OCI-LY1 (cell line): ENCODE results near the gene P4HB.
A peak's percentile ranks its signal among the peaks of the same experiment; 100 is the strongest.

Experiments used
- H2AFZ ChIP-seq: fragments of 200-600 bp; sonication (generic), shearing (Covaris generic); 2 replicates; pipeline ENCODE4 v1.6.0; 2014; ENCODE audit warnings: antibody characterized with exemption, mild to moderate bottlenecking, low read length
- H3F3A ChIP-seq: fragments of 200-600 bp; sonication (generic), shearing (Covaris generic); 2 replicates; pipeline ENCODE4 v1.6.0; 2014; ENCODE audit warnings: mild to moderate bottlenecking, antibody characterized with exemption, low read length, moderate library complexity; ENCODE audit not compliant: insufficient read depth
- H3K27ac ChIP-seq: fragments of 200-600 bp; sonication (generic); 2 replicates; pipeline ENCODE4 v1.5.1; 2014; ENCODE audit warnings: low read length, mixed run types, mild to moderate bottlenecking, low read depth; ENCODE audit not compliant: poor library complexity, severe bottlenecking
- H3K27me3 ChIP-seq: fragments of 200-600 bp; sonication (generic); 2 replicates; pipeline ENCODE4 v1.6.0; 2014; ENCODE audit warnings: antibody characterized with exemption, mild to moderate bottlenecking, low read length, moderate library complexity; ENCODE audit not compliant: insufficient read depth
- H3K36me3 ChIP-seq: fragments of 200-600 bp; sonication (generic); 2 replicates; pipeline ENCODE4 v1.6.1; 2014; ENCODE audit warnings: mild to moderate bottlenecking, antibody characterized with exemption, low read length, moderate library complexity, mixed read lengths; ENCODE audit not compliant: insufficient read depth
- H3K4me1 ChIP-seq: fragments of 200-600 bp; sonication (generic); 2 replicates; pipeline ENCODE4 v1.5.1; 2014; ENCODE audit warnings: mild to moderate bottlenecking, low read length, moderate library complexity; ENCODE audit not compliant: insufficient read depth, severe bottlenecking
- H3K4me2 ChIP-seq: fragments of 200-600 bp; sonication (generic), shearing (Covaris generic); 2 replicates; pipeline ENCODE4 v1.6.1; 2014; ENCODE audit warnings: low read length
- H3K4me3 ChIP-seq: fragments of 200-600 bp; sonication (generic); 2 replicates; pipeline ENCODE4 v1.5.1; 2014; ENCODE audit warnings: low read length, low read depth, mild to moderate bottlenecking, mixed read lengths; ENCODE audit not compliant: poor library complexity, severe bottlenecking
- H3K79me2 ChIP-seq: fragments of 200-600 bp; shearing (Covaris generic); 2 replicates; pipeline ENCODE4 v1.6.1; 2016; ENCODE audit warnings: mixed run types, low read length, mixed read lengths; ENCODE audit not compliant: insufficient read depth
- H3K9ac ChIP-seq: fragments of 200-600 bp; sonication (generic), shearing (Covaris generic); 2 replicates; pipeline ENCODE4 v1.6.1; 2014; ENCODE audit warnings: mild to moderate bottlenecking, low read length, mixed read lengths
- H3K9me2 ChIP-seq: fragments of 200-600 bp; sonication (generic), shearing (Covaris generic); 2 replicates; pipeline ENCODE4 v1.6.1; 2014; ENCODE audit warnings: low read depth, mild to moderate bottlenecking, low read length, mixed read lengths
- H3K9me3 ChIP-seq: fragments of 200-600 bp; shearing (Covaris generic); 2 replicates; pipeline ENCODE4 v1.6.1; 2014; ENCODE audit warnings: low read length, mixed read lengths
- H4K20me1 ChIP-seq: fragments of 200-600 bp; sonication (generic), shearing (Covaris generic); 2 replicates; pipeline ENCODE4 v1.6.0; 2016; ENCODE audit warnings: mild to moderate bottlenecking, low read length; ENCODE audit not compliant: insufficient read depth
- EZH2 ChIP-seq: fragments of 200-600 bp; sonication (generic), shearing (Covaris generic); IDR thresholded peaks from 2 replicates; pipeline ENCODE4 v1.8.0; 2017; ENCODE audit warnings: borderline replicate concordance, mixed run types, mild to moderate bottlenecking, antibody characterized with exemption, low read length, moderate library complexity, mixed read lengths
- TF ChIP-seq, protein P1 (sequence below): fragments of 200-600 bp; sonication (generic), shearing (Covaris generic); IDR thresholded peaks from 2 replicates; pipeline ENCODE4 v1.5.1; 2017; ENCODE audit warnings: mild to moderate bottlenecking, antibody characterized with exemption, low read length, moderate library complexity, mixed read lengths

Gene P4HB

DNA sequence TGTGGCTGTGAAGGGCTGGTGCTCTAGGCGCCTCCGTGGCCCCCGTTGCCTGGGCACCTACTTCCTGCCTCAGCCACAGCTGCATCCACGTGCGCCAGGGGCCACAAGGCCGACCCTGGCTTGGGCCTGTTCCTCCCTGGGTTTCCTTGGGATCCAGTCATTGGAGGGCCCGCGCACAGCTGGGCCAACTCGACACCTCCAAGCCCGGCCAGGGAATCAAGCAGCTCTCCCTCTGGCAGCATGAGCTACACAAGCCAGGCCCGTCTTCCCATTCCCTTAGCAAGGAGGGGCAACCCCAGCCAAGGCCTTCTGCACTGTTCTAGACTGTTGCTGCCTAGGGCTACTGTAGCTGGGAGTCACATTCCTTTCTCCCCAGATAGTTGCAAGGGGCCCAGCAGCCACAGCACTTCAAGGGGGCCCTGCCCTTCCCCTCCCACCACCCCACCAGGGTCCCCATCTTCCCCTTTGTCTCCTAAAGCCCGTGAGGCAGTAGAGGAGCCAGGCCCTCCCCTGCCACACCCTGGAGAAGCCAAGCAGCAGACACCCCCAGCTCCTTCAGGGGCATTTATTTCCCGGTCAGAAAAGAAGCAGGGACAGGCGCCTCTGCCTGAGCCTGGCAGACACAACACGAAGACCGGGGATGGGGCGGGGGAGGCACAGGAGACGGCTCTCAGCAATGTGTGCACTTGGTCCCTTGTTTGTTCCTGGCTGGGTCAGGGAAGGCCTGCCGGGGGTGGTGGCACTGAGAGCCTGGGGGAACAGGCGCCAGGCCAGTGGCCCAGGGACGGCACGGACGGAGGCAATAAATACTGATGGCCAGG is 7.0 kb upstream of the P4HB start:
- Histone ChIP-seq H3K27me3 (no peaks in the 10 kb centered on the region), H4K20me1 (no peaks in the 10 kb centered on the region), H3K36me3 (peaks cover 65% of the 10 kb centered on the region), H3K4me3 (no peak overlapping the region), H3K9me2 (no peaks in the 10 kb centered on the region), H2AFZ (no peak overlapping the region), H3K27ac (peak overlapping the region; percentile 81), H3K4me2 (peak overlapping the region; percentile 12; the same call in 1 of the 2 replicates), H3K79me2 (peaks cover 5% of the 10 kb centered on the region; the same call in 1 of the 2 replicates), H3K4me1 (peaks cover 69% of the 10 kb centered on the region), H3F3A (no peaks in the 10 kb centered on the region), H3K9ac (peak overlapping the region; percentile 31; the same call in 1 of the 2 replicates), H3K9me3 (no peaks in the 10 kb centered on the region)
- TF ChIP-seq, protein P1, sequence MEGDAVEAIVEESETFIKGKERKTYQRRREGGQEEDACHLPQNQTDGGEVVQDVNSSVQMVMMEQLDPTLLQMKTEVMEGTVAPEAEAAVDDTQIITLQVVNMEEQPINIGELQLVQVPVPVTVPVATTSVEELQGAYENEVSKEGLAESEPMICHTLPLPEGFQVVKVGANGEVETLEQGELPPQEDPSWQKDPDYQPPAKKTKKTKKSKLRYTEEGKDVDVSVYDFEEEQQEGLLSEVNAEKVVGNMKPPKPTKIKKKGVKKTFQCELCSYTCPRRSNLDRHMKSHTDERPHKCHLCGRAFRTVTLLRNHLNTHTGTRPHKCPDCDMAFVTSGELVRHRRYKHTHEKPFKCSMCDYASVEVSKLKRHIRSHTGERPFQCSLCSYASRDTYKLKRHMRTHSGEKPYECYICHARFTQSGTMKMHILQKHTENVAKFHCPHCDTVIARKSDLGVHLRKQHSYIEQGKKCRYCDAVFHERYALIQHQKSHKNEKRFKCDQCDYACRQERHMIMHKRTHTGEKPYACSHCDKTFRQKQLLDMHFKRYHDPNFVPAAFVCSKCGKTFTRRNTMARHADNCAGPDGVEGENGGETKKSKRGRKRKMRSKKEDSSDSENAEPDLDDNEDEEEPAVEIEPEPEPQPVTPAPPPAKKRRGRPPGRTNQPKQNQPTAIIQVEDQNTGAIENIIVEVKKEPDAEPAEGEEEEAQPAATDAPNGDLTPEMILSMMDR, result no peak
- no peak for TF ChIP-seq EZH2

DNA sequence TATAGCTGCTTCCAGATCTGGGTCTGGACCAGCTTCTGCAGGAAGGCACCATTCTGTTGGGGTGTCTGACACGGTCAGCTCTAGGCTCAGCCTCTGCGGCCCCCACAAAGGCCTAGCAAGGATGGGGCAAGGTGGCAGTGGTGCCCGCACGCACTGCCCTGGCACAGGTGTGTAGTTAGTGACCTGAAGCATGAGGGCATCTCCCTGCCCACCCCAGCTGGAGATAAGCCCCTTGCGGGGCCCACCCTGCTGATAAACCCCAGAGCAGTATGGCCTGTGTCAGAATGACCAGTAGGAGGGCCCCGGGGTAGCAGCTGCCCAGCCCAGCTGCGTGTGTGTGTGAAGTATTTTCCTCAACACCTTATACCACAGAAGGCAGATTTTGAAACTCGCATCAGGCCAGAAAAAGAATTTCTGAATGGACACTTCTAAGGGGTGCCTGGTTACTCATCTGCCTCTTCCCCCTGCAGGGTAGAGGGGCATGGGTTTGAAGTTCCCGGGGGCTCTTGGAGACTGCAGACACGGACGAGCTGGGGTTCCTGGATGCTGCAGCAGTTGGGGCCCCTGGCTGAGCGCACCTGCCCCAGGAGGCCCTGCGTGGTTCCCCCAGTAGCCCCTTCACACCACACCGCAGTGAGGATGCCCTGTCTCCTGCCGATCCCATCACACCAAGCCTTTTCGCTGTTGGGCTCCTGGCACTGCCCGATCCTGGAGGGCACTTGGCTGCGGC is 6.3 kb upstream of the P4HB start:
- Histone ChIP-seq H3K4me2 (peak overlapping the region; percentile 12; the same call in 1 of the 2 replicates), H3K9me3 (no peaks in the 10 kb centered on the region), H3K9ac (peak overlapping the region; percentile 31; the same call in 1 of the 2 replicates), H3K79me2 (peaks cover 10% of the 10 kb centered on the region; the same call in 1 of the 2 replicates), H3F3A (no peaks in the 10 kb centered on the region), H4K20me1 (no peaks in the 10 kb centered on the region), H3K27me3 (no peaks in the 10 kb centered on the region), H3K27ac (peak overlapping the region; percentile 81), H2AFZ (no peak overlapping the region), H3K36me3 (peaks cover 65% of the 10 kb centered on the region), H3K4me1 (peaks cover 69% of the 10 kb centered on the region), H3K9me2 (no peaks in the 10 kb centered on the region), H3K4me3 (no peak overlapping the region)
- TF ChIP-seq, protein P1, result no peak
- no peak for TF ChIP-seq EZH2

GRCh38 chr17:81865733-81866439 is 5.6 kb upstream of the P4HB start:
- H3K4me3 ChIP-seq, result no peak overlapping the region
- H3K9me3 ChIP-seq, result no peaks in the 10 kb centered on the region
- peak overlapping the region; percentile 81 for H3K27ac ChIP-seq
- no peaks in the 10 kb centered on the region for H3F3A ChIP-seq
- no peaks in the 10 kb centered on the region for H3K9me2 ChIP-seq
- TF ChIP-seq, protein P1, result no peak
- TF ChIP-seq EZH2, result no peak
- no peaks in the 10 kb centered on the region for H3K27me3 ChIP-seq
- no peak overlapping the region; the same call in 1 of the 2 replicates for H3K9ac ChIP-seq
- no peak overlapping the region; the same call in 1 of the 2 replicates for H3K4me2 ChIP-seq
- no peak overlapping the region for H2AFZ ChIP-seq
- peaks cover 65% of the 10 kb centered on the region for H3K36me3 ChIP-seq
- no peaks in the 10 kb centered on the region for H4K20me1 ChIP-seq
- H3K79me2 ChIP-seq, result peaks cover 10% of the 10 kb centered on the region; the same call in 1 of the 2 replicates
- H3K4me1 ChIP-seq, result peaks cover 67% of the 10 kb centered on the region
